ENCODE data around the gene DCP1A.

DCP1A gene

DNA sequence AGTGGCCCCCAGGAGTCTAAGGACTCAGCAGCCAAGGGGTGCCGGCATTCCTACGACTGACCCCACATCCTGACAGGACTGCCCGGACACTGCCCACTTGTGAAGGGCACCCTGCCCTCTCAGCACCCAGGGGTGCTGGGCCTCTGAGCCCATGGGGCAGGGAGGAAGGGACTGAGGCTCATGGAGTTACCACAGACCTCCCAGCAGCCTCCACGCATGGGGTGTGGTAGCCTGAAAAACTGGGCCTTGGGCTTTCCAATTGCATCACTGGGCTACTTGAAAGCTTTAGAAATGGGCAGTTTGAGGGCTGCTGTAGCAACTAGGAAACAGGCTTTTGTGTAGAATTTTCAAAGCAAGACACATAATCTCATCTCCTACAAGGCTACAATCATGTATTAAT lies 104.7 kb downstream of the DCP1A start:
- DNase-seq, result no peak

DNA sequence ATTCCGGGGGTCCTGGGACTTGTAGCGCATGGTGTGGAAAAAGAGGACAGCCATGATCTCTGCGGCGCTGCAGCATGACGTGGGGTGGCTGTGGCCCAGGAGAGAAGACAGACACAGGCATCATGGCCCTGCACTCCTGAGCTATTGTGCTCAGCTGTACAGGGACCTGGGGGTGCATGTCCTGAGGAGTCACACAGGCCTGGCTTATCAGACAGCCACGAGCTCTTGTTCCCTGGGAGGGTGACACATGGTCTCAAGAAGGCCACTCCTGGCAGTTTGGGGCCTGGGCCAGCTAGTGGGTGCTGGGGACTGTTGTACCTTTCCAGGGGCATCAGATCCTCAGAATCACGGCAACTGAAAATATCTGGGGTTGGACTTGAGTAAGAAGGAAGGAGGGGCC lies 105.2 kb downstream of the DCP1A start:
- no peak for DNase-seq

DNA sequence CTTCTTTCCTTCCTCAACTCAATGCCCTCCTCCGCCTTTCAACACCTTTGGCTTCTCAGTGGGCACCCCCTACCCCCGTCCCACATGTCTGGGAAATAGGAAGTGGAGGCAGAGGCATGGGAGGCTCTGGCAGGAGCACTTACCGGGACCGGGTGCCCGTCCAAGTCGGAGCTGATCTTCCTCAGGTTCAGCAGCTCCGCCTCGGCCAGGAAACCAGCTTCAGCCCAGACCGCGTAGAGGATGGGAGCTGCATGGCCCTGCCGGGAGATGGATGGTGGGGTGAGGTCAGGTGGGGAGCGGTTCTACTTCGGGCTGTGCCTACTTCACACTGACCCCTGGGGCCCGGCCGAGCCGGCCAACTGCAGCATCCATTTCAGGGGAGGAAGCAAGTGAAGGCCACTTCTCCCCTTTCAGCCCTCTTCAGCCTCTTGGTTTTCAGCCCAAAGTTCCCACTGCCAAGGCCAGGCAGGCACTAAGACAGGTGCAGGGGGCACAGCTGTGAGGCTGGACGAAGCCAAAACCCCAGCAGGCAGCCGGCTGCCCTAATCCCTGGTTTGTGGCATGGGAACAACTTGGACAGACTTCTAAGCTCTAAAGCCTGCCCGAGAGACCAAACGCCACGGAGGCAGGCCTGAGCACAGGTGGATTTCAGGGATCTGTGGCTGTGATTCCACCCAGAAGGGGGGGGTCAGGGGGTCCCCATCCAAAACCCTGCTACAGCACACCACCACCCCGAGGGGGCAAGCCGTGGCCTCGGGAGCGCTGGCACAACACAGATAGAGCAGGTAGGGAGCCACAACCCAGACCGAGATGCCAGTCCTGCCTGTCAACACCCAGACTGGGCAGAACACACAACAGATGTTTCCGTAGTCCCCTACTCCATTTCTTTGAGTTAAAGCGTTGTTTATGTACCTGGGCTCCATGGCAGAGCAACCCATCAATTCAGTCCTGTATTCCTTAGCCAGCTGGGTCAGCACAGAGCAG lies 106.1 kb downstream of the DCP1A start:
- DNase-seq, result no peak

DNA sequence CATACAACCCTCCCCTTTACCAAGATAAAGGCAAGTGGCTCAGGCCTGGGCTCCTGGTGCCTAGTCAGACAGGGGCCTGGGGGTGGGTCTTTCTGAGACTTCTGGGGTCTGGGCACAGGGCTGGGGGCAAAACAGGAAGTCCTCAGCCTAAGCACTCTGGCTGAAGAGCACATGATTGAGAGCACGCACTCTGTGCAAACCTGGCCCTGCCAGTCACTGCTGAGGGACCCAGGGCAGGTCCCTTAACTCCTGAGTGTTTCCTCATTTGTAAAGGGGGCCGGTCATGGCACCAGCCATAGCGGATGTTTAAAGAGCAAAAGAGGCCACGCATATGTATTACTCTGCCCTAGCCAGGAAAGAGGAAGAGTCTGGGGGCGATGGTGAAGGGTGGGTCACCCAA lies 107.5 kb downstream of the DCP1A start:
- DNase-seq, result no peak

DNA sequence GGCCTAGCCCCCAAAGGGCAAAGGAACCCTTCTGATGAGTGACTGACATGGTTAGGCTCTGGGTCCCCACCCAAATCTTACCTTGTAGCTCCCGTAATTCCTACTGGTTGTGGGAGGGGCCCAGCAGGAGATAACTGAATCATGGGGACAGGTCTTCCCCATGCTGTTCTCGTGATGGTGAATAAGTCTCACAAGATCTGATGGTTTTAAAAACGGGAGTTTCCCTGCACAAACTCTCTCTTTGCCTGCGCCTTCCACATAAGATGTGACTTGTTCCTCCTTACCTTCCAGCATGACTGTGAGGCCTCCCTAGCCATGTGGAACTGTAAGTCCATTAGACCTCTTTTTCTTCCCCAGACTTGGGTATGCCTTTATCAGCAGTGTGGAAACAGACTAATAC lies 108.5 kb downstream of the DCP1A start:
- DNase-seq, result no peak

DNA sequence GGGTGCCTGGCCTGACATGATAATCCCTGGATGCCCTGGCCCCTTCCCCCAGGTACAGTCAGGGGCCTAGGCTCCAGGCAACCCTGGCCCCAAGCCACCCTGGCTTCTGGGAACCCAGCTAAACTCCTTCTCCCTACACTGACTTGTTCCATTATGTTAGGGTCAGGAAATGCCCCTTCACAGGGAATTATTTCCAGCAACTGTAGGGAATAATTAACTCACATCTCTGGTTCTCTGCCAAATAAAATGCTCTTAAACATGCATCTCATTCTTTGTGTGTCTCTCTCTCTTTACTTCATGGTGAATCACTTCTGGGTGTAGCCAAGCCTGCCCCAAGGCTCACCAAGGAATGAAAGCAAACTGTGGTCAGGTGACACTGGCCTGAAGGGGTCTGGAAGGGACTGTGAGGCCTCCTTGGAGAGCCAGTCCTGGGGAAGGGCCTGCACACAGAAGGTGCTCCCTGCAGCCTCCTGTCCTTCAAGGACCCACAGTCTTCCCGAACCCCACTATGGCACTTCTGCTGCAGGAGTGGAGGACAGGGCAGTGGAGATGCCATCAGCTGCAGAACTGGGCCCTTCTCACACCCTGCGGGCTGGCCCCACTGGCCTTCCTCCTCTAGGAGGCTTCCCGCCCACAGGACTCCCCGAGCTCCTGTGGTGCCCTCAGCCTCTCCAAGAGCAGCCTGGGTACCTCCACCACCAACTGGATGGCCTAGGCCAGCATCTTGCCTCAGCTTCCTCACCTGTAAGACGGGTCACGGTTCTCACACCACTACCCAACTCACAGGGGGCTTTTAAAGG lies 109.1 kb downstream of the DCP1A start:
- DNase-seq, result no peak

DNA sequence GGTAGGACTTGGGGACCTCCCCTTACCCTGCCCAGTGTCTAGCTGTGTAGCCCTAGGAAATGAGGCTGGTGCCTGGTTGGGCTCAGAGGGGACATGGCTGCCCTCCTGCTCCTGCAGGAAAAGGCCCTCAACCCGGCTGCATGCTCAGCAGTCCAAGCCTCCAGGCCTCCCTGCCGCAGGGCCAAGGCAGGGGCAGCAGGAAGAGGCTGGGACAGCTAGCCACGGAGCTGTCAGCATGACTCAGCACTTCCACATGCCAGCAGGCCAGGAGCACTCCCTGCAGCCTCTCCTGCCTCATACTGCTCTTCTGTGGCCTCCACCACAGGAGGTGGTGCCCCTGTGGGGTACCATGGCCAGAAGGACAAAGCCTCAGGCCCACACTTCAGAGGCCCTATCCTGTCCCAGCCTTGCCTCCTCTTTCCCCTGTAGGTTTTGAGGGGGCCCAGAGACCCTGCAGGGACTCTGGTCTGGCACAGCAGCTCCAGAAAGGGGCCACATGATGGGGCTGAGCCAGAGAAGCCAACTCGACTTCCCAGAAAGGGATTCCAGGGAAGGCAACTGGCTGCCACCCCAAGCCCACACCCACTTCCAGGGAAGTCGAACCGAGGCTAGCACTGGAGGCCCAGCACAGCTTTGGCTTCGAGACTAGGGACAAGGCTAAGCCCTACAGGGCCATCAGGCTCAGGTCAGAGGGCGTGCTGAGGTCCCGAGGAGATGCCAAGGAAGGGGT lies 111.1 kb downstream of the DCP1A start:
- DNase-seq, result no peak

DNA sequence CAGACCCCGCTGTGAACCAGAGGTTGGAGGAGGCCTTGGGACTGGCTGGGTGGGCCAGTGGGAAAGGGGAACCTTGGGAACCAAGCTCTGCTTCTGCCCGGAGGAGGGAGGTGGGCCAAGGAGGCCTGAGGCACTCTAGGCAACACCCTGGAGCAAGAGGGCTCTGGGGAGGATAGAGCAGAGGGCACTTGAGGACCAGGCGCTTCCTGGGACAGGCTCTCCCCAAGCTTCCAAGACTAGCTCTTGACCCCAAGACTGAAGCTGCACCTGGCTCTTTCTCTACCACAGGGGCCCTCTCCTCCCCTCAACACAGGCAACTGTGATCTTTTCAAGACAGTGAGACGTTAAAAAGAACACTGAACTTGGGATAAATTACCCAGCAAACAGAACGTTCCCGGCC lies 111.8 kb downstream of the DCP1A start:
- no peak for DNase-seq

DNA sequence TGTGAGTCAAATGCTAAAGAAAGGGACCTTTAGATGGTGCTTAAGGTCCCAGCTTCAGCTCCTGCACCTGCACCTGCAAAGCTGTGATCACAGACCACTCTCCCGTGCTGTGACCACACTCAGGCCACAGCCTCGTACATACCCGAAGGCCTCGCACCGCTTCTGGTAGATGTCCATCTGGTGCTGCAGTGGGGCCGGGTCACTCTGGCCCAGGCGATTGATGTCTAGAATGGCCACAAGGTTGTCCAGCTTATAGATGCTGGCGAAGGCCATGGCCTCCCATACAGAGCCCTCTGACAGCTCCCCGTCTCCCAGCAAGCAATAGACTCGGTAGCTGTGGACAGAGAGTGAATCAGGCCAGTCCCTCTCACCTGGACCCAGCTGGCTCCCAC lies 112.5 kb downstream of the DCP1A start:
- no peak for DNase-seq

DNA sequence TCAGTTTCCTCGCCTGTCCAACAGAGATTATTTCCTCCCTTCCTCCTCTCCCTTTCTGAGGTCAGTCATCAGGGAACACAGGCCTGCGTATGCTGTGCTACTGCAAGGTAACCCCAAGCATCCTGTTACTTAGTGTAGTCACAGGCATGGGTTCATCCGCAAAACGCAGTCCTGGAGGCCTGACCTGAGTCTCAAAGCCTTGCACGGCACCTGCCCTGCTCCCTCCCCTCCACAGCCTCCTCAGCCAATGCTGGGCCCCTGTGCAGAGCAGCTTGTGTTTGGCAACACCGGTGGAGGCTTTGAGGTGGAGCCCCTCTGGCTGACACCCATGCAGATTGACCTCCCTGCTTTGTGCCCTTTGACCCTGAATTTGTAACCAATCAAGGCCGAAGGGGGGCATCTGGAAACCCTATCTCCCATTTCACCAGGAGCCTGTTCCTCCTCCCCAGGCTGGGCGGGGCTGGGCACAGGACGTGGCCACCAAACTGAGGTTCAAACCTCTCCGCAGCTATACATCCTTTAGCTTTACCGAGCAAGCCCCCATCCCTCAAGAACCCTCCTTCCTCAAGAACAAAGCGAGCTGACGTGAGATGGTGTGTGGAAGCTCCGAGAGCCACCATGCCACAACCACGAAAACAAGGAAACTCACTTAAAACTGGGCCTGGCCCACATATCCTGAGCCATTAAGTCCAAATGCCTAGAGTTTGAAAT lies 113.1 kb downstream of the DCP1A start:
- no peak for DNase-seq

All from activated gamma-delta T cell treated with Interleukin-2 at 50 U/mL for 16 hours (primary cell).